Peyer's patch (tissue), 4 donors: ENCODE results near the gene ATXN1.

Source experiments
- POLR2A ChIP-seq, 2 donors: fragments of 450-650 bp; IDR thresholded peaks; one replicate each; pipeline ENCODE4 v1.5.1; 2017; ENCODE audit warnings: antibody characterized with exemption in 2 of 2, mild to moderate bottlenecking in 2 of 2, moderate library complexity in 2 of 2
- TF ChIP-seq, protein P1 (sequence below), 6 experiments: fragments of 450-650 bp in 4 of 6; fragments of 200-600 bp in 2 of 6; sonication (generic) in 1 of 6; IDR thresholded peaks; one replicate each; pipeline ENCODE4 v1.5.1; 2017 to 2019; ENCODE audit warnings: antibody characterized with exemption in 6 of 6, mild to moderate bottlenecking in 3 of 6, moderate library complexity in 1 of 6

DNA sequence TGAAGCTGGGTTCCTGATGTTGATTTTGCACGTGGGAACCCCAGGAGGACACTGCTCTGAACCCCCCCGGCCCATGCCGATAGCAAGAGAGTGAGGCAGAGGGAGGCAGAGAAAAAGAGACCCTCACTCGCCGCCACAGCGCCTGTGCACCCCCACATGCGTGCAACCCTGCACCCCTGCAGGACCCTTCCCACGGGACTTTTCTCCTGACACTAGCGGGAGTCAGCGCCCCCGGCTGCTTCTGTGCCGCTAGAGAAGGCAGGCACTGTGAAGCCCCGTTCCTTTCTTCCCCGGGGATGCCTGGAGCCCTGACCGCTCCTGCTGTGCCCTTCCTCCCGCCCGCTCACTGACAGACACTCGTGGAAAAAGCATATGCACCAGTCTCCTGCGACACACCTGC lies 455.5 kb downstream of the ATXN1 start:
- no peak for TF ChIP-seq POLR2A (IDR thresholded peaks at IDR 0.05)
- TF ChIP-seq, protein P1, sequence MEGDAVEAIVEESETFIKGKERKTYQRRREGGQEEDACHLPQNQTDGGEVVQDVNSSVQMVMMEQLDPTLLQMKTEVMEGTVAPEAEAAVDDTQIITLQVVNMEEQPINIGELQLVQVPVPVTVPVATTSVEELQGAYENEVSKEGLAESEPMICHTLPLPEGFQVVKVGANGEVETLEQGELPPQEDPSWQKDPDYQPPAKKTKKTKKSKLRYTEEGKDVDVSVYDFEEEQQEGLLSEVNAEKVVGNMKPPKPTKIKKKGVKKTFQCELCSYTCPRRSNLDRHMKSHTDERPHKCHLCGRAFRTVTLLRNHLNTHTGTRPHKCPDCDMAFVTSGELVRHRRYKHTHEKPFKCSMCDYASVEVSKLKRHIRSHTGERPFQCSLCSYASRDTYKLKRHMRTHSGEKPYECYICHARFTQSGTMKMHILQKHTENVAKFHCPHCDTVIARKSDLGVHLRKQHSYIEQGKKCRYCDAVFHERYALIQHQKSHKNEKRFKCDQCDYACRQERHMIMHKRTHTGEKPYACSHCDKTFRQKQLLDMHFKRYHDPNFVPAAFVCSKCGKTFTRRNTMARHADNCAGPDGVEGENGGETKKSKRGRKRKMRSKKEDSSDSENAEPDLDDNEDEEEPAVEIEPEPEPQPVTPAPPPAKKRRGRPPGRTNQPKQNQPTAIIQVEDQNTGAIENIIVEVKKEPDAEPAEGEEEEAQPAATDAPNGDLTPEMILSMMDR (IDR thresholded peaks at IDR 0.05): no peak
